ENCODE results near the gene SLC24A4.

Gene SLC24A4

GRCh38 chr14:92494512-92494911 lies 171.5 kb downstream of the SLC24A4 start:
- DNase-seq = no peak

GRCh38 chr14:92495027-92495426 lies 172.1 kb downstream of the SLC24A4 start:
- no peak for DNase-seq

- no peak for DNase-seq
Measured at GRCh38 chr14:92496191-92496857, 173.4 kb downstream of the SLC24A4 start.

- no peak for DNase-seq
Measured at GRCh38 chr14:92497391-92497790, 174.4 kb downstream of the SLC24A4 start.

GRCh38 chr14:92499234-92499633 lies 176.3 kb downstream of the SLC24A4 start:
- no peak for DNase-seq

- DNase-seq = peak in 27 of 56 donors; percentile 15 to 69 (median 41)
Measured at GRCh38 chr14:92500491-92500941, 177.6 kb downstream of the SLC24A4 start.

GRCh38 chr14:92501891-92502351 lies 179.0 kb downstream of the SLC24A4 start:
- DNase-seq = no peak

GRCh38 chr14:92502541-92503286 lies 179.7 kb downstream of the SLC24A4 start:
- no peak for DNase-seq

- DNase-seq = no peak
Measured at GRCh38 chr14:92503756-92504491, 181.0 kb downstream of the SLC24A4 start.

GRCh38 chr14:92505826-92506225 lies 182.9 kb downstream of the SLC24A4 start:
- no peak for DNase-seq

- DNase-seq = no peak
Measured at GRCh38 chr14:92506231-92506630, 183.3 kb downstream of the SLC24A4 start.

- peak in 1 of 56 donors; percentile 11 for DNase-seq
Measured at GRCh38 chr14:92507174-92507768, 184.3 kb downstream of the SLC24A4 start.

- no peak for DNase-seq
Measured at GRCh38 chr14:92510972-92511371, 188.0 kb downstream of the SLC24A4 start.

GRCh38 chr14:92511453-92512238 lies 188.7 kb downstream of the SLC24A4 start:
- DNase-seq = no peak

- DNase-seq = no peak
Measured at GRCh38 chr14:92512807-92513203, 189.8 kb downstream of the SLC24A4 start.

GRCh38 chr14:92513204-92513965 lies 190.4 kb downstream of the SLC24A4 start, which contains the start of gene RIN3:
Gene RIN3, plus strand, starts transcription at chr14:92513781. Its CDS starts 152 bp downstream, at chr14:92513933.
- DNase-seq = peak in 1 of 56 donors; percentile 18

GRCh38 chr14:92513966-92514843 lies 191.2 kb downstream of the SLC24A4 start:
- no peak for DNase-seq

- DNase-seq = no peak
Measured at GRCh38 chr14:92514844-92515514, 192.0 kb downstream of the SLC24A4 start.
